Testis (tissue), 2 donors: ENCODE data around the gene ZNF319.

ENCODE experiments used
- CTCF ChIP-seq, 3 experiments: fragments of 450-650 bp in 2 of 3; fragments of 200-600 bp in 1 of 3; sonication (generic) in 1 of 3; IDR thresholded peaks; one replicate each; pipeline ENCODE4 v1.5.1; 2016 to 2019; ENCODE audit warnings: antibody characterized with exemption in 3 of 3, mild to moderate bottlenecking in 2 of 3, moderate library complexity in 1 of 3
- POLR2A ChIP-seq: fragments of 450-650 bp; IDR thresholded peaks from one replicate; pipeline ENCODE4 v1.6.1; 2017; ENCODE audit warnings: antibody characterized with exemption, mild to moderate bottlenecking, moderate library complexity

- TF ChIP-seq CTCF (IDR thresholded peaks at IDR 0.05) (peak; percentile 36 to 69 (median 65)), POLR2A (no peak)
Measured at GRCh38 chr16:58000706-58001676, 519 bp upstream of the ZNF319 start, which contains the start of gene USB1.
